LNCaP clone FGC (cell line): Measurements from ENCODE around the gene APRT.

Source experiments
- DNase-seq: peaks from one replicate; pipeline ENCODE4 v3.0.0-alpha.2; 2011; ENCODE audit warnings: low read depth
- H3K4me3 ChIP-seq: 2 replicates; pipeline ENCODE4 v1.5.1; 2011; ENCODE audit warnings: mild to moderate bottlenecking, low read depth, low read length, control low read depth
- CTCF ChIP-seq: IDR thresholded peaks from 2 replicates; pipeline ENCODE4 v1.5.1; 2012; ENCODE audit warnings: mild to moderate bottlenecking; ENCODE audit not compliant: control insufficient read depth, insufficient read depth; ENCODE audit errors: extremely low read depth

The APRT gene

GRCh38 chr16:88812513-88813268 is 963 bp upstream of the APRT start:
- DNase-seq: no peak
- 0 out of 2 replicates have a peak, but pooled peaks have one; percentile 4 for TF ChIP-seq CTCF
- H3K4me3 ChIP-seq: peak overlapping the region; percentile 80

- H3K4me3 ChIP-seq: peak overlapping the region; percentile 80
- DNase-seq: no peak
- TF ChIP-seq CTCF: no peak
Measured at GRCh38 chr16:88810912-88811768, 588 bp downstream of the APRT start.

- H3K4me3 ChIP-seq: peak overlapping the region; percentile 80
- TF ChIP-seq CTCF: no peak
- DNase-seq: no peak
Measured at GRCh38 chr16:88810166-88810911, 1.4 kb downstream of the APRT start.

GRCh38 chr16:88809676-88810165 is 2.0 kb downstream of the APRT start:
- TF ChIP-seq CTCF: no peak
- peak overlapping the region; percentile 80 for H3K4me3 ChIP-seq
- DNase-seq: no peak

GRCh38 chr16:88809068-88809675 is 2.6 kb downstream of the APRT start:
- TF ChIP-seq CTCF: no peak
- DNase-seq: no peak
- no peak overlapping the region for H3K4me3 ChIP-seq

- DNase-seq: no peak
- H3K4me3 ChIP-seq: no peak overlapping the region
- no peak for TF ChIP-seq CTCF
Measured at GRCh38 chr16:88807626-88808453, 3.9 kb downstream of the APRT start.
